ENCODE data around the gene CAD. TPM values are rescaled to one million over a fixed set of nuclear protein-coding genes. Genes with fewer than 3 reads are reported as not detected.
A peak's percentile ranks its signal among the peaks of the same experiment; 100 is the strongest.

CAD gene
- total and polyA plus RNA-seq, 2 of the 4 experiments (the other 2 are of a cell fraction): 12.9 to 38.7 TPM

- 0 out of 2 replicates have a peak overlapping the region, but pooled peaks have one; percentile 66 for H2BK120ac ChIP-seq (ENCODE audit: low read depth, low read length)
- H3K9ac ChIP-seq (ENCODE audit: low read depth, low read length): no peak overlapping the region
- H3K9me3 ChIP-seq (ENCODE audit: control insufficient read depth, insufficient read depth, low read length): no peaks in the 10 kb centered on the region
- in situ Hi-C loops (cut with MboI; ENCODE audit: low sequenced_read_pairs) (loop anchor here (5.0 kb wide), 1 partner anchor 184 kb away; no protein-coding TSS in a partner anchor), dilution Hi-C loops (cut with HindIII; ENCODE audit: low sequenced_read_pairs, unreplicated experiment) (no loop called here), intact Hi-C loops (cut with micrococcal nuclease) (loop anchor here (2.0 kb wide), 2 partner anchors 69 to 183 kb away; partner anchors contain the start of genes ATRAID and SLC5A6)
- no peaks in the 10 kb centered on the region for H3K36me3 ChIP-seq (ENCODE audit: control insufficient read depth, insufficient read depth, low read length)
- H3K4me1 ChIP-seq (ENCODE audit: control insufficient read depth, insufficient read depth, low read length): peaks cover 29% of the 10 kb centered on the region
- H3K27me3 ChIP-seq (ENCODE audit: control insufficient read depth, insufficient read depth, low read length): peaks cover 9% of the 10 kb centered on the region
- H3K9me1 ChIP-seq (ENCODE audit: insufficient read depth, low read length): peaks cover 17% of the 10 kb centered on the region
- CTCF ChIA-PET: interaction anchor here (0.7 to 4.1 kb wide), 4 partner anchors 11 to 21 kb away, joined by 3 to 34 read pairs (median 10); no protein-coding TSS in a partner anchor
- no peak for TF ChIP-seq MAFK (IDR thresholded peaks at IDR 0.05; ENCODE audit: low read depth, low read length)
- no peak for TF ChIP-seq CHD1 (IDR thresholded peaks at IDR 0.05; ENCODE audit: low read depth, low read length)
- TF ChIP-seq CEBPB (IDR thresholded peaks at IDR 0.05; ENCODE audit: low read depth, low read length): no peak
- TF ChIP-seq RFX5 (IDR thresholded peaks at IDR 0.05; ENCODE audit: low read depth, low read length): no peak
- TF ChIP-seq MAZ (IDR thresholded peaks at IDR 0.05; ENCODE audit: borderline replicate concordance, low read depth, low read length): no peak
- no peak for TF ChIP-seq MXI1 (IDR thresholded peaks at IDR 0.05; ENCODE audit: borderline replicate concordance, low read depth, low read length)
- TF ChIP-seq NFE2L2 (IDR thresholded peaks at IDR 0.05; ENCODE audit: low read depth, low read length): no peak
- TF ChIP-seq POLR2A (IDR thresholded peaks at IDR 0.05; ENCODE audit: low read depth, low read length): no peak
- TF ChIP-seq BHLHE40 (IDR thresholded peaks at IDR 0.05; ENCODE audit: low read depth, low read length): no peak
- no peak overlapping the region for H3K14ac ChIP-seq (replicated peaks; ENCODE audit: low read depth, low read length)
- ATAC-seq (ENCODE audit: low read depth) (no peak), DNase-seq (no peak)
- no peak overlapping the region for H2AK9ac ChIP-seq (replicated peaks; ENCODE audit: low read depth, low read length, poor library complexity)
- no peak overlapping the region for H4K8ac ChIP-seq (ENCODE audit: low read depth in 2 of 2, low read length in 2 of 2)
- no peaks in the 10 kb centered on the region for H4K20me1 ChIP-seq (ENCODE audit: insufficient read depth, low read length)
- BruUV-seq (replicated peaks): no TSS peak
- H2BK15ac ChIP-seq (ENCODE audit: low read depth, low read length): no peak overlapping the region
- no peak overlapping the region for H3K56ac ChIP-seq (ENCODE audit: extremely low read depth, insufficient read depth, low read length)
- WGBS, 2 experiments (ENCODE audit: extremely low coverage in 2 of 2, insufficient read length in 1 of 2): no CpG with 5 or more reads among the region's 3 CpGs
- no peak overlapping the region; the same call in 1 of the 2 replicates for H3K4ac ChIP-seq (ENCODE audit: low read depth, low read length)
- no peak overlapping the region for H2BK5ac ChIP-seq (ENCODE audit: low read depth, low read length, poor library complexity, severe bottlenecking)
- H3K4me3 ChIP-seq (ENCODE audit: insufficient read depth, low read depth, low read length): no peak overlapping the region
- H2AFZ ChIP-seq (replicated peaks; ENCODE audit: low read length, poor library complexity): no peak overlapping the region
- no peak overlapping the region for H3K4me2 ChIP-seq (ENCODE audit: low read depth, low read length)
- POLR2A ChIA-PET (ENCODE audit: unreplicated experiment): no interaction called here
- no peaks in the 10 kb centered on the region for H3K79me1 ChIP-seq (ENCODE audit: low read depth in 1 of 2, low read length in 2 of 2)
- no peak overlapping the region for H3K18ac ChIP-seq (ENCODE audit: low read depth, low read length)
- H3K23ac ChIP-seq (ENCODE audit: low read depth, low read length): no peak overlapping the region
- no peak overlapping the region for H4K5ac ChIP-seq (ENCODE audit: low read depth, low read length)
- H4K91ac ChIP-seq (ENCODE audit: insufficient read depth, low read depth, low read length): no peak overlapping the region
- no peak overlapping the region for H2AK5ac ChIP-seq (ENCODE audit: low read depth, low read length)
- H2BK20ac ChIP-seq (ENCODE audit: low read depth, low read length): no peak overlapping the region
- no peak overlapping the region for H3K27ac ChIP-seq (ENCODE audit: insufficient read depth, low read length)
Measured at GRCh38 chr2:27281442-27281841, 64.3 kb downstream of the CAD start.

Measured in IMR-90 (cell line).